WTC11 (cell line): ENCODE measurements around the gene ECE1. TPM values are rescaled to one million over a fixed set of nuclear protein-coding genes. Genes with fewer than 3 reads are reported as not detected.

Source experiments
- ATAC-seq: fragments of 200-7000 bp; cut with Tn5 transposase; 2 replicates; pipeline ENCODE4 v1.10.0; 2021; ENCODE audit warnings: mild to moderate bottlenecking, moderate library complexity
- CTCF ChIA-PET: fragments of 300-600 bp; sonication (Branson Sonifier 250); formaldehyde crosslinking; loops from one replicate; lab custom pipeline; 2021; ENCODE audit warnings: antibody characterized with exemption; lab: Charles Lee
- POLR2A ChIA-PET: fragments of 350-600 bp; sonication (Branson Sonifier 250); formaldehyde crosslinking; loops from one replicate; lab custom pipeline; 2021; ENCODE audit warnings: antibody characterized with exemption; lab: Charles Lee
- DNase-seq: peaks from one replicate; pipeline ENCODE4 v3.0.0; 2021; ENCODE audit warnings: low spot score
- H3K27ac Mint-ChIP-seq: 2 replicates; pipeline ENCODE4 v1.8.0; 2021; ENCODE audit warnings: mixed read lengths
- H3K27me3 Mint-ChIP-seq: 2 replicates; pipeline ENCODE4 v1.8.0; 2021; ENCODE audit warnings: low read depth, mild to moderate bottlenecking, moderate library complexity, mixed read lengths
- H3K36me3 Mint-ChIP-seq: 2 replicates; pipeline ENCODE4 v1.8.0; 2021; ENCODE audit warnings: mixed read lengths
- H3K4me1 Mint-ChIP-seq: 2 replicates; pipeline ENCODE4 v1.8.0; 2022; ENCODE audit warnings: mixed read lengths
- H3K4me3 Mint-ChIP-seq: 2 replicates; pipeline ENCODE4 v1.8.0; 2021; ENCODE audit warnings: mild to moderate bottlenecking, moderate library complexity, mixed read lengths
- H3K9me3 Mint-ChIP-seq: 2 replicates; pipeline ENCODE4 v1.8.0; 2021; ENCODE audit warnings: mixed read lengths
- EMX1 ChIP-seq: fragments of 250-450 bp; sonication (Bioruptor Pico); IDR thresholded peaks from 2 replicates; pipeline ENCODE4 v1.8.0; 2021; ENCODE audit warnings: mild to moderate bottlenecking
- ETV6 ChIP-seq: sonication (generic); formaldehyde crosslinking; IDR thresholded peaks from 2 replicates; pipeline ENCODE4 v1.8.1; 2022; ENCODE audit warnings: mild to moderate bottlenecking, missing genetic modification reagents
- JAZF1 ChIP-seq: fragments of 250-450 bp; sonication (Bioruptor Pico); IDR thresholded peaks from 2 replicates; pipeline ENCODE4 v1.9.0; 2021; ENCODE audit warnings: moderate library complexity, mild to moderate bottlenecking, inconsistent platforms
- JUN ChIP-seq: sonication (generic); formaldehyde crosslinking; IDR thresholded peaks from 2 replicates; pipeline ENCODE4 v1.8.0; 2023; ENCODE audit warnings: mild to moderate bottlenecking, missing genetic modification reagents
- MXD4 ChIP-seq: fragments of 250-450 bp; sonication (Bioruptor Pico); IDR thresholded peaks from 2 replicates; pipeline ENCODE4 v1.8.0; 2021; ENCODE audit warnings: mild to moderate bottlenecking, moderate library complexity, borderline replicate concordance
- NFATC4 ChIP-seq: fragments of 250-450 bp; sonication (Bioruptor Pico); IDR thresholded peaks from 2 replicates; pipeline ENCODE4 v1.9.0; 2021; ENCODE audit warnings: mild to moderate bottlenecking
- NR1H2 ChIP-seq: sonication (generic); formaldehyde crosslinking; IDR thresholded peaks from 2 replicates; pipeline ENCODE4 v1.9.0; 2021; ENCODE audit warnings: mild to moderate bottlenecking, moderate library complexity, missing genetic modification reagents
- RELA ChIP-seq: sonication (generic); formaldehyde crosslinking; IDR thresholded peaks from 2 replicates; pipeline ENCODE4 v1.8.1; 2022; ENCODE audit warnings: missing genetic modification reagents, mild to moderate bottlenecking, borderline replicate concordance
- RORB ChIP-seq: fragments of 250-450 bp; sonication (Bioruptor Pico); IDR thresholded peaks from 2 replicates; pipeline ENCODE4 v1.9.0; 2021; ENCODE audit warnings: mild to moderate bottlenecking
- SP1 ChIP-seq: sonication (generic); formaldehyde crosslinking; conservative IDR thresholded peaks from 2 replicates; pipeline ENCODE4 v1.8.1; 2022; ENCODE audit warnings: missing genetic modification reagents
- TEAD1 ChIP-seq: sonication (generic); formaldehyde crosslinking; IDR thresholded peaks from 2 replicates; pipeline ENCODE4 v1.8.0; 2022; ENCODE audit warnings: mild to moderate bottlenecking, missing genetic modification reagents
- ZNF121 ChIP-seq: sonication (generic); formaldehyde crosslinking; IDR thresholded peaks from 2 replicates; pipeline ENCODE4 v1.8.0; 2023; ENCODE audit warnings: missing genetic modification reagents
- ZNF219 ChIP-seq: sonication (generic); formaldehyde crosslinking; IDR thresholded peaks from 2 replicates; pipeline ENCODE4 v1.8.0; 2023; ENCODE audit warnings: missing genetic modification reagents, mild to moderate bottlenecking, borderline replicate concordance
- ZNF263 ChIP-seq: sonication (generic); formaldehyde crosslinking; IDR thresholded peaks from 2 replicates; pipeline ENCODE4 v1.8.1; 2022; ENCODE audit warnings: low read depth, mild to moderate bottlenecking, moderate library complexity, missing genetic modification reagents
- ZNF317 ChIP-seq: sonication (generic); formaldehyde crosslinking; IDR thresholded peaks from 2 replicates; pipeline ENCODE4 v1.8.1; 2023; ENCODE audit warnings: low read depth, mild to moderate bottlenecking, moderate library complexity, missing genetic modification reagents, borderline replicate concordance
- total RNA-seq: library from RNA; stranded (reverse); gene quantifications from 3 replicates; pipeline ENCODE4 v1.2.3, GENCODE V29; 2021
- TF ChIP-seq, protein P1 (sequence below): sonication (generic); formaldehyde crosslinking; IDR thresholded peaks from 2 replicates; pipeline ENCODE4 v1.8.0; 2022; ENCODE audit warnings: missing genetic modification reagents
- TF ChIP-seq, protein P2 (sequence below): sonication (generic); formaldehyde crosslinking; IDR thresholded peaks from 2 replicates; pipeline ENCODE4 v1.8.1; 2023; ENCODE audit warnings: mild to moderate bottlenecking, missing genetic modification reagents
- TF ChIP-seq, protein P3 (sequence below): sonication (generic); formaldehyde crosslinking; IDR thresholded peaks from 2 replicates; pipeline ENCODE4 v1.8.1; 2023; ENCODE audit warnings: mild to moderate bottlenecking, missing genetic modification reagents, moderate library complexity
- TF ChIP-seq, protein P4 (sequence below): fragments of 250-450 bp; sonication (Bioruptor Pico); IDR thresholded peaks from 2 replicates; pipeline ENCODE4 v1.9.0; 2021; ENCODE audit warnings: mild to moderate bottlenecking
- TF ChIP-seq, protein P5 (sequence below): sonication (generic); formaldehyde crosslinking; conservative IDR thresholded peaks from 2 replicates; pipeline ENCODE4 v1.8.1; 2023; ENCODE audit warnings: mild to moderate bottlenecking, low read depth, missing genetic modification reagents, moderate library complexity
- TF ChIP-seq, protein P6 (sequence below): sonication (generic); formaldehyde crosslinking; IDR thresholded peaks from 2 replicates; pipeline ENCODE4 v1.8.0; 2023; ENCODE audit warnings: missing genetic modification reagents, mild to moderate bottlenecking, borderline replicate concordance

The ECE1 gene
- total RNA-seq, 1 experiment from 2014 or later, result 45.0 TPM

GRCh38 chr1:21323091-21323490 is 32.8 kb upstream of the ECE1 start:
- Mint-ChIP-seq H3K27ac (peak overlapping the region; percentile 78), H3K27me3 (no peaks in the 10 kb centered on the region), H3K4me1 (peaks cover 95% of the 10 kb centered on the region), H3K4me3 (peak overlapping the region; percentile 15; the same call in 1 of the 2 replicates), H3K9me3 (no peaks in the 10 kb centered on the region; the same call in 1 of the 2 replicates), H3K36me3 (no peaks in the 10 kb centered on the region; the same call in 1 of the 2 replicates)
- CTCF ChIA-PET, result interaction anchor here (1.0 to 11.8 kb wide), 15 partner anchors 10 to 168 kb away, joined by 3 to 178 read pairs (median 7); partner anchors contain the start of gene ECE1
- TF ChIP-seq EMX1 (CRISPR knock-in tag) (no peak), MXD4 (no peak), ZNF121 (CRISPR knock-in tag) (no peak), ZNF263 (CRISPR knock-in tag) (no peak), TEAD1 (CRISPR knock-in tag) (0 out of 2 replicates have a peak, but pooled peaks have one; percentile 19), NFATC4 (no peak), RELA (CRISPR knock-in tag) (no peak), ZNF219 (CRISPR knock-in tag) (no peak), SP1 (CRISPR knock-in tag) (0 out of 2 replicates have a peak, but pooled peaks have one; percentile 46), ETV6 (CRISPR knock-in tag) (no peak)
- TF ChIP-seq, protein P1, sequence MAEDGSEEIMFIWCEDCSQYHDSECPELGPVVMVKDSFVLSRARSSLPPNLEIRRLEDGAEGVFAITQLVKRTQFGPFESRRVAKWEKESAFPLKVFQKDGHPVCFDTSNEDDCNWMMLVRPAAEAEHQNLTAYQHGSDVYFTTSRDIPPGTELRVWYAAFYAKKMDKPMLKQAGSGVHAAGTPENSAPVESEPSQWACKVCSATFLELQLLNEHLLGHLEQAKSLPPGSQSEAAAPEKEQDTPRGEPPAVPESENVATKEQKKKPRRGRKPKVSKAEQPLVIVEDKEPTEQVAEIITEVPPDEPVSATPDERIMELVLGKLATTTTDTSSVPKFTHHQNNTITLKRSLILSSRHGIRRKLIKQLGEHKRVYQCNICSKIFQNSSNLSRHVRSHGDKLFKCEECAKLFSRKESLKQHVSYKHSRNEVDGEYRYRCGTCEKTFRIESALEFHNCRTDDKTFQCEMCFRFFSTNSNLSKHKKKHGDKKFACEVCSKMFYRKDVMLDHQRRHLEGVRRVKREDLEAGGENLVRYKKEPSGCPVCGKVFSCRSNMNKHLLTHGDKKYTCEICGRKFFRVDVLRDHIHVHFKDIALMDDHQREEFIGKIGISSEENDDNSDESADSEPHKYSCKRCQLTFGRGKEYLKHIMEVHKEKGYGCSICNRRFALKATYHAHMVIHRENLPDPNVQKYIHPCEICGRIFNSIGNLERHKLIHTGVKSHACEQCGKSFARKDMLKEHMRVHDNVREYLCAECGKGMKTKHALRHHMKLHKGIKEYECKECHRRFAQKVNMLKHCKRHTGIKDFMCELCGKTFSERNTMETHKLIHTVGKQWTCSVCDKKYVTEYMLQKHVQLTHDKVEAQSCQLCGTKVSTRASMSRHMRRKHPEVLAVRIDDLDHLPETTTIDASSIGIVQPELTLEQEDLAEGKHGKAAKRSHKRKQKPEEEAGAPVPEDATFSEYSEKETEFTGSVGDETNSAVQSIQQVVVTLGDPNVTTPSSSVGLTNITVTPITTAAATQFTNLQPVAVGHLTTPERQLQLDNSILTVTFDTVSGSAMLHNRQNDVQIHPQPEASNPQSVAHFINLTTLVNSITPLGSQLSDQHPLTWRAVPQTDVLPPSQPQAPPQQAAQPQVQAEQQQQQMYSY (CRISPR knock-in tag), result no peak
- TF ChIP-seq, protein P2, sequence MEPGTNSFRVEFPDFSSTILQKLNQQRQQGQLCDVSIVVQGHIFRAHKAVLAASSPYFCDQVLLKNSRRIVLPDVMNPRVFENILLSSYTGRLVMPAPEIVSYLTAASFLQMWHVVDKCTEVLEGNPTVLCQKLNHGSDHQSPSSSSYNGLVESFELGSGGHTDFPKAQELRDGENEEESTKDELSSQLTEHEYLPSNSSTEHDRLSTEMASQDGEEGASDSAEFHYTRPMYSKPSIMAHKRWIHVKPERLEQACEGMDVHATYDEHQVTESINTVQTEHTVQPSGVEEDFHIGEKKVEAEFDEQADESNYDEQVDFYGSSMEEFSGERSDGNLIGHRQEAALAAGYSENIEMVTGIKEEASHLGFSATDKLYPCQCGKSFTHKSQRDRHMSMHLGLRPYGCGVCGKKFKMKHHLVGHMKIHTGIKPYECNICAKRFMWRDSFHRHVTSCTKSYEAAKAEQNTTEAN (CRISPR knock-in tag), result no peak
- TF ChIP-seq, protein P3, sequence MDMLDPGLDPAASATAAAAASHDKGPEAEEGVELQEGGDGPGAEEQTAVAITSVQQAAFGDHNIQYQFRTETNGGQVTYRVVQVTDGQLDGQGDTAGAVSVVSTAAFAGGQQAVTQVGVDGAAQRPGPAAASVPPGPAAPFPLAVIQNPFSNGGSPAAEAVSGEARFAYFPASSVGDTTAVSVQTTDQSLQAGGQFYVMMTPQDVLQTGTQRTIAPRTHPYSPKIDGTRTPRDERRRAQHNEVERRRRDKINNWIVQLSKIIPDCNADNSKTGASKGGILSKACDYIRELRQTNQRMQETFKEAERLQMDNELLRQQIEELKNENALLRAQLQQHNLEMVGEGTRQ (CRISPR knock-in tag), result no peak
- POLR2A ChIA-PET, result interaction anchor here (0.6 kb wide), 1 partner anchor 61 kb away, joined by 4 read pairs; no protein-coding TSS in a partner anchor
- DNase-seq, result no peak
- ATAC-seq, result peak; percentile 23

DNA sequence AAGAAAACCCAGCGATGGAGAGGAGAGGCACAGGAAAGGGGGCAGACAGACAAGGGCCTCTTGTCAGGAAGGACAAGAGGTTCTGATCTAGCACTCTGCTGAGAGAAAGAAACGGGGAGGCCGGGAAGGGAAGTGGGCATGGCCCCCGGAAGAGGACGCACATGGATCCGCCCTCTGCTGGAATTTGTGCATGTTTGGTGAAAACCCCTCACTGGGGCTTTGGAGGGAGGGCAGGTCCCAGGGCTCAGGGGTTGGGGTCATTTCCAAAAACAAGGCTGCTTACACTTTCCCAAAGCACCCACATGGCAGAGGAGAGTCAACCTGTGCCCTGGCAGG is 32.4 kb upstream of the ECE1 start:
- H3K4me1 Mint-ChIP-seq, result peaks cover 97% of the 10 kb centered on the region
- peak overlapping the region; percentile 78 for H3K27ac Mint-ChIP-seq
- H3K36me3 Mint-ChIP-seq, result no peaks in the 10 kb centered on the region
- no peak overlapping the region; the same call in 1 of the 2 replicates for H3K4me3 Mint-ChIP-seq
- ATAC-seq, result peak; percentile 8; the same call in 1 of the 2 replicates
- H3K9me3 Mint-ChIP-seq, result no peaks in the 10 kb centered on the region
- H3K27me3 Mint-ChIP-seq, result no peaks in the 10 kb centered on the region
- POLR2A ChIA-PET, result interaction anchor here (0.6 kb wide), 1 partner anchor 60 kb away, joined by 4 read pairs; no protein-coding TSS in a partner anchor
- DNase-seq, result no peak
- CTCF ChIA-PET, result interaction anchor here (1.1 to 11.8 kb wide), 10 partner anchors 10 to 105 kb away, joined by 3 to 178 read pairs (median 14); partner anchors contain the start of gene ECE1
- TF ChIP-seq ZNF317 (CRISPR knock-in tag), result no peak
- TF ChIP-seq RORB, result no peak
- TF ChIP-seq ZNF219 (CRISPR knock-in tag), result no peak
- TF ChIP-seq NR1H2 (CRISPR knock-in tag), result no peak
- TF ChIP-seq, protein P4, sequence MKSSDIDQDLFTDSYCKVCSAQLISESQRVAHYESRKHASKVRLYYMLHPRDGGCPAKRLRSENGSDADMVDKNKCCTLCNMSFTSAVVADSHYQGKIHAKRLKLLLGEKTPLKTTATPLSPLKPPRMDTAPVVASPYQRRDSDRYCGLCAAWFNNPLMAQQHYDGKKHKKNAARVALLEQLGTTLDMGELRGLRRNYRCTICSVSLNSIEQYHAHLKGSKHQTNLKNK, result no peak
- TF ChIP-seq, protein P5, sequence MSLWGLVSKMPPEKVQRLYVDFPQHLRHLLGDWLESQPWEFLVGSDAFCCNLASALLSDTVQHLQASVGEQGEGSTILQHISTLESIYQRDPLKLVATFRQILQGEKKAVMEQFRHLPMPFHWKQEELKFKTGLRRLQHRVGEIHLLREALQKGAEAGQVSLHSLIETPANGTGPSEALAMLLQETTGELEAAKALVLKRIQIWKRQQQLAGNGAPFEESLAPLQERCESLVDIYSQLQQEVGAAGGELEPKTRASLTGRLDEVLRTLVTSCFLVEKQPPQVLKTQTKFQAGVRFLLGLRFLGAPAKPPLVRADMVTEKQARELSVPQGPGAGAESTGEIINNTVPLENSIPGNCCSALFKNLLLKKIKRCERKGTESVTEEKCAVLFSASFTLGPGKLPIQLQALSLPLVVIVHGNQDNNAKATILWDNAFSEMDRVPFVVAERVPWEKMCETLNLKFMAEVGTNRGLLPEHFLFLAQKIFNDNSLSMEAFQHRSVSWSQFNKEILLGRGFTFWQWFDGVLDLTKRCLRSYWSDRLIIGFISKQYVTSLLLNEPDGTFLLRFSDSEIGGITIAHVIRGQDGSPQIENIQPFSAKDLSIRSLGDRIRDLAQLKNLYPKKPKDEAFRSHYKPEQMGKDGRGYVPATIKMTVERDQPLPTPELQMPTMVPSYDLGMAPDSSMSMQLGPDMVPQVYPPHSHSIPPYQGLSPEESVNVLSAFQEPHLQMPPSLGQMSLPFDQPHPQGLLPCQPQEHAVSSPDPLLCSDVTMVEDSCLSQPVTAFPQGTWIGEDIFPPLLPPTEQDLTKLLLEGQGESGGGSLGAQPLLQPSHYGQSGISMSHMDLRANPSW, result no peak
- no peak for TF ChIP-seq JAZF1 (CRISPR knock-in tag)
- no peak for TF ChIP-seq JUN (CRISPR knock-in tag)
- TF ChIP-seq, protein P6, sequence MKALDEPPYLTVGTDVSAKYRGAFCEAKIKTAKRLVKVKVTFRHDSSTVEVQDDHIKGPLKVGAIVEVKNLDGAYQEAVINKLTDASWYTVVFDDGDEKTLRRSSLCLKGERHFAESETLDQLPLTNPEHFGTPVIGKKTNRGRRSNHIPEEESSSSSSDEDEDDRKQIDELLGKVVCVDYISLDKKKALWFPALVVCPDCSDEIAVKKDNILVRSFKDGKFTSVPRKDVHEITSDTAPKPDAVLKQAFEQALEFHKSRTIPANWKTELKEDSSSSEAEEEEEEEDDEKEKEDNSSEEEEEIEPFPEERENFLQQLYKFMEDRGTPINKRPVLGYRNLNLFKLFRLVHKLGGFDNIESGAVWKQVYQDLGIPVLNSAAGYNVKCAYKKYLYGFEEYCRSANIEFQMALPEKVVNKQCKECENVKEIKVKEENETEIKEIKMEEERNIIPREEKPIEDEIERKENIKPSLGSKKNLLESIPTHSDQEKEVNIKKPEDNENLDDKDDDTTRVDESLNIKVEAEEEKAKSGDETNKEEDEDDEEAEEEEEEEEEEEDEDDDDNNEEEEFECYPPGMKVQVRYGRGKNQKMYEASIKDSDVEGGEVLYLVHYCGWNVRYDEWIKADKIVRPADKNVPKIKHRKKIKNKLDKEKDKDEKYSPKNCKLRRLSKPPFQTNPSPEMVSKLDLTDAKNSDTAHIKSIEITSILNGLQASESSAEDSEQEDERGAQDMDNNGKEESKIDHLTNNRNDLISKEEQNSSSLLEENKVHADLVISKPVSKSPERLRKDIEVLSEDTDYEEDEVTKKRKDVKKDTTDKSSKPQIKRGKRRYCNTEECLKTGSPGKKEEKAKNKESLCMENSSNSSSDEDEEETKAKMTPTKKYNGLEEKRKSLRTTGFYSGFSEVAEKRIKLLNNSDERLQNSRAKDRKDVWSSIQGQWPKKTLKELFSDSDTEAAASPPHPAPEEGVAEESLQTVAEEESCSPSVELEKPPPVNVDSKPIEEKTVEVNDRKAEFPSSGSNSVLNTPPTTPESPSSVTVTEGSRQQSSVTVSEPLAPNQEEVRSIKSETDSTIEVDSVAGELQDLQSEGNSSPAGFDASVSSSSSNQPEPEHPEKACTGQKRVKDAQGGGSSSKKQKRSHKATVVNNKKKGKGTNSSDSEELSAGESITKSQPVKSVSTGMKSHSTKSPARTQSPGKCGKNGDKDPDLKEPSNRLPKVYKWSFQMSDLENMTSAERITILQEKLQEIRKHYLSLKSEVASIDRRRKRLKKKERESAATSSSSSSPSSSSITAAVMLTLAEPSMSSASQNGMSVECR, result no peak
